Measurements from ENCODE around the gene MFAP1. TPM values are rescaled to one million over a fixed set of nuclear protein-coding genes. Genes with fewer than 3 reads are reported as not detected.

The MFAP1 gene
- total and polyA plus RNA-seq, 2 experiments from 2014 or later: 24.5 to 34.9 TPM

DNA sequence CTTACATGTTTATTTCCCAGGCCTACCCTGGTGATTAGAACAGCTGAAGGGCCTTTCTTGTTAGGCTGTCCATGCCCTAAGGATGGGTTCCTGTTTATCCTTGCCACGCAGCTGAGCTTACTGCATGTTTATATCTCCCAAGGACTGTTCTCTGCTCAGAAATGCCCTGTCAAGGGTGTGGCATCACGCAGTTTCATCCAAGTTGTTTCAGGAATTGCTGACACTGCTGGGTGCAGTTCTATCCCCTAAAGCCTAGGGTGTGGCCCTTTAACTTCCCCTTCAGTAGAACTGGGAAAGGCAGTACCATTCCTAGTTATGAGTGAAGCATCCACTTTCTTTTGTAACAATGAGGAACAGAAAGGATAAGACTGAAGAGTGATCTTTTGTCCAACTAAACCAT lies 52.7 kb downstream of the MFAP1 start:
- no peak overlapping the region for H3K4me3 ChIP-seq
- peaks cover 11% of the 10 kb centered on the region for H3K4me1 ChIP-seq (ENCODE audit: insufficient read depth)
- Mint-ChIP-seq H3K4me1 (peaks cover 17% of the 10 kb centered on the region), H3K27ac (no peak overlapping the region), H3K27me3 (ENCODE audit: insufficient read depth, low read depth, poor library complexity) (peaks cover 9% of the 10 kb centered on the region), H3K9me3 (no peaks in the 10 kb centered on the region), H3K4me3 (no peak overlapping the region), H3K36me3 (ENCODE audit: low read depth) (peaks cover 71% of the 10 kb centered on the region)
- no peak overlapping the region for H3K27ac ChIP-seq (ENCODE audit: low read depth)
- TF ChIP-seq, protein P1, sequence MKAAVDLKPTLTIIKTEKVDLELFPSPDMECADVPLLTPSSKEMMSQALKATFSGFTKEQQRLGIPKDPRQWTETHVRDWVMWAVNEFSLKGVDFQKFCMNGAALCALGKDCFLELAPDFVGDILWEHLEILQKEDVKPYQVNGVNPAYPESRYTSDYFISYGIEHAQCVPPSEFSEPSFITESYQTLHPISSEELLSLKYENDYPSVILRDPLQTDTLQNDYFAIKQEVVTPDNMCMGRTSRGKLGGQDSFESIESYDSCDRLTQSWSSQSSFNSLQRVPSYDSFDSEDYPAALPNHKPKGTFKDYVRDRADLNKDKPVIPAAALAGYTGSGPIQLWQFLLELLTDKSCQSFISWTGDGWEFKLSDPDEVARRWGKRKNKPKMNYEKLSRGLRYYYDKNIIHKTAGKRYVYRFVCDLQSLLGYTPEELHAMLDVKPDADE (IDR thresholded peaks at IDR 0.05): no peak
- TF ChIP-seq, protein P2, sequence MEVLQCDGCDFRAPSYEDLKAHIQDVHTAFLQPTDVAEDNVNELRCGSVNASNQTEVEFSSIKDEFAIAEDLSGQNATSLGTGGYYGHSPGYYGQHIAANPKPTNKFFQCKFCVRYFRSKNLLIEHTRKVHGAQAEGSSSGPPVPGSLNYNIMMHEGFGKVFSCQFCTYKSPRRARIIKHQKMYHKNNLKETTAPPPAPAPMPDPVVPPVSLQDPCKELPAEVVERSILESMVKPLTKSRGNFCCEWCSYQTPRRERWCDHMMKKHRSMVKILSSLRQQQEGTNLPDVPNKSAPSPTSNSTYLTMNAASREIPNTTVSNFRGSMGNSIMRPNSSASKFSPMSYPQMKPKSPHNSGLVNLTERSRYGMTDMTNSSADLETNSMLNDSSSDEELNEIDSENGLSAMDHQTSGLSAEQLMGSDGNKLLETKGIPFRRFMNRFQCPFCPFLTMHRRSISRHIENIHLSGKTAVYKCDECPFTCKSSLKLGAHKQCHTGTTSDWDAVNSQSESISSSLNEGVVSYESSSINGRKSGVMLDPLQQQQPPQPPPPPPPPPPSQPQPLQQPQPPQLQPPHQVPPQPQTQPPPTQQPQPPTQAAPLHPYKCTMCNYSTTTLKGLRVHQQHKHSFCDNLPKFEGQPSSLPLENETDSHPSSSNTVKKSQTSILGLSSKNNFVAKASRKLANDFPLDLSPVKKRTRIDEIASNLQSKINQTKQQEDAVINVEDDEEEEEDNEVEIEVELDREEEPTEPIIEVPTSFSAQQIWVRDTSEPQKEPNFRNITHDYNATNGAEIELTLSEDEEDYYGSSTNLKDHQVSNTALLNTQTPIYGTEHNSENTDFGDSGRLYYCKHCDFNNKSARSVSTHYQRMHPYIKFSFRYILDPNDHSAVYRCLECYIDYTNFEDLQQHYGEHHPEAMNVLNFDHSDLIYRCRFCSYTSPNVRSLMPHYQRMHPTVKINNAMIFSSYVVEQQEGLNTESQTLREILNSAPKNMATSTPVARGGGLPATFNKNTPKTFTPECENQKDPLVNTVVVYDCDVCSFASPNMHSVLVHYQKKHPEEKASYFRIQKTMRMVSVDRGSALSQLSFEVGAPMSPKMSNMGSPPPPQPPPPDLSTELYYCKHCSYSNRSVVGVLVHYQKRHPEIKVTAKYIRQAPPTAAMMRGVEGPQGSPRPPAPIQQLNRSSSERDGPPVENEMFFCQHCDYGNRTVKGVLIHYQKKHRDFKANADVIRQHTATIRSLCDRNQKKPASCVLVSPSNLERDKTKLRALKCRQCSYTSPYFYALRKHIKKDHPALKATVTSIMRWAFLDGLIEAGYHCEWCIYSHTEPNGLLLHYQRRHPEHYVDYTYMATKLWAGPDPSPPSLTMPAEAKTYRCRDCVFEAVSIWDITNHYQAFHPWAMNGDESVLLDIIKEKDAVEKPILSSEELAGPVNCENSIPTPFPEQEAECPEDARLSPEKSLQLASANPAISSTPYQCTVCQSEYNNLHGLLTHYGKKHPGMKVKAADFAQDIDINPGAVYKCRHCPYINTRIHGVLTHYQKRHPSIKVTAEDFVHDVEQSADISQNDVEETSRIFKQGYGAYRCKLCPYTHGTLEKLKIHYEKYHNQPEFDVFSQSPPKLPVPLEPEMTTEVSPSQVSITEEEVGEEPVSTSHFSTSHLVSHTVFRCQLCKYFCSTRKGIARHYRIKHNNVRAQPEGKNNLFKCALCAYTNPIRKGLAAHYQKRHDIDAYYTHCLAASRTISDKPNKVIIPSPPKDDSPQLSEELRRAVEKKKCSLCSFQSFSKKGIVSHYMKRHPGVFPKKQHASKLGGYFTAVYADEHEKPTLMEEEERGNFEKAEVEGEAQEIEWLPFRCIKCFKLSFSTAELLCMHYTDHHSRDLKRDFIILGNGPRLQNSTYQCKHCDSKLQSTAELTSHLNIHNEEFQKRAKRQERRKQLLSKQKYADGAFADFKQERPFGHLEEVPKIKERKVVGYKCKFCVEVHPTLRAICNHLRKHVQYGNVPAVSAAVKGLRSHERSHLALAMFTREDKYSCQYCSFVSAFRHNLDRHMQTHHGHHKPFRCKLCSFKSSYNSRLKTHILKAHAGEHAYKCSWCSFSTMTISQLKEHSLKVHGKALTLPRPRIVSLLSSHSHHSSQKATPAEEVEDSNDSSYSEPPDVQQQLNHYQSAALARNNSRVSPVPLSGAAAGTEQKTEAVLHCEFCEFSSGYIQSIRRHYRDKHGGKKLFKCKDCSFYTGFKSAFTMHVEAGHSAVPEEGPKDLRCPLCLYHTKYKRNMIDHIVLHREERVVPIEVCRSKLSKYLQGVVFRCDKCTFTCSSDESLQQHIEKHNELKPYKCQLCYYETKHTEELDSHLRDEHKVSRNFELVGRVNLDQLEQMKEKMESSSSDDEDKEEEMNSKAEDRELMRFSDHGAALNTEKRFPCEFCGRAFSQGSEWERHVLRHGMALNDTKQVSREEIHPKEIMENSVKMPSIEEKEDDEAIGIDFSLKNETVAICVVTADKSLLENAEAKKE (CRISPR knock-in tag; IDR thresholded peaks at IDR 0.05): no peak
- TF ChIP-seq STAT1 (IDR thresholded peaks at IDR 0.05; ENCODE audit: unreplicated experiment): no peak
- no peak for TF ChIP-seq EZH2 (IDR thresholded peaks at IDR 0.05; ENCODE audit: low read depth, unreplicated experiment)
- no peak for TF ChIP-seq ZNF331 (CRISPR knock-in tag; IDR thresholded peaks at IDR 0.05; ENCODE audit: low read depth)
- TF ChIP-seq JUNB (IDR thresholded peaks at IDR 0.05; ENCODE audit: unreplicated experiment): no peak
- TF ChIP-seq, protein P3, sequence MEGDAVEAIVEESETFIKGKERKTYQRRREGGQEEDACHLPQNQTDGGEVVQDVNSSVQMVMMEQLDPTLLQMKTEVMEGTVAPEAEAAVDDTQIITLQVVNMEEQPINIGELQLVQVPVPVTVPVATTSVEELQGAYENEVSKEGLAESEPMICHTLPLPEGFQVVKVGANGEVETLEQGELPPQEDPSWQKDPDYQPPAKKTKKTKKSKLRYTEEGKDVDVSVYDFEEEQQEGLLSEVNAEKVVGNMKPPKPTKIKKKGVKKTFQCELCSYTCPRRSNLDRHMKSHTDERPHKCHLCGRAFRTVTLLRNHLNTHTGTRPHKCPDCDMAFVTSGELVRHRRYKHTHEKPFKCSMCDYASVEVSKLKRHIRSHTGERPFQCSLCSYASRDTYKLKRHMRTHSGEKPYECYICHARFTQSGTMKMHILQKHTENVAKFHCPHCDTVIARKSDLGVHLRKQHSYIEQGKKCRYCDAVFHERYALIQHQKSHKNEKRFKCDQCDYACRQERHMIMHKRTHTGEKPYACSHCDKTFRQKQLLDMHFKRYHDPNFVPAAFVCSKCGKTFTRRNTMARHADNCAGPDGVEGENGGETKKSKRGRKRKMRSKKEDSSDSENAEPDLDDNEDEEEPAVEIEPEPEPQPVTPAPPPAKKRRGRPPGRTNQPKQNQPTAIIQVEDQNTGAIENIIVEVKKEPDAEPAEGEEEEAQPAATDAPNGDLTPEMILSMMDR (conservative IDR thresholded peaks at IDR 0.05; ENCODE audit: low read depth in 2 of 2): no peak
- TF ChIP-seq CREB1 (CRISPR knock-in tag; IDR thresholded peaks at IDR 0.05; ENCODE audit: low read depth): no peak
- no peak for TF ChIP-seq REST (IDR thresholded peaks at IDR 0.05; ENCODE audit: unreplicated experiment)
- no peak for TF ChIP-seq NANOG (IDR thresholded peaks at IDR 0.05; ENCODE audit: borderline replicate concordance)
- TF ChIP-seq ZNF114 (CRISPR knock-in tag; IDR thresholded peaks at IDR 0.05): no peak
- TF ChIP-seq EZH2phosphoT487 (IDR thresholded peaks at IDR 0.05; ENCODE audit: unreplicated experiment): no peak
- TF ChIP-seq POLR2AphosphoS5 (IDR thresholded peaks at IDR 0.05; ENCODE audit: low read depth): no peak
- no peaks in the 10 kb centered on the region for H3K27me3 ChIP-seq (ENCODE audit: insufficient read depth)
- H3K79me2 ChIP-seq (replicated peaks; ENCODE audit: insufficient read depth): no peaks in the 10 kb centered on the region
- ATAC-seq (no peak), DNase-seq (ENCODE audit: low spot score) (no peak)
- peaks cover 74% of the 10 kb centered on the region for H3F3A ChIP-seq (replicated peaks; ENCODE audit: low read depth)
- peaks cover 38% of the 10 kb centered on the region for H4K20me1 ChIP-seq (replicated peaks; ENCODE audit: insufficient read depth)
- H2AFZ ChIP-seq: no peak overlapping the region
- H3K36me3 ChIP-seq (ENCODE audit: insufficient read depth): peaks cover 56% of the 10 kb centered on the region
- no peaks in the 10 kb centered on the region for H3K9me2 ChIP-seq (ENCODE audit: insufficient read depth)
- no peak overlapping the region for H3K4me2 ChIP-seq
